Neutrophil (primary cell): ENCODE data around the gene FECH.

Experiments
- H3K27ac ChIP-seq: fragments of 200-600 bp; sonication (generic); 2 replicates; pipeline ENCODE4 v1.5.1; 2016; ENCODE audit warnings: mild to moderate bottlenecking, moderate library complexity
- H3K27me3 ChIP-seq: fragments of 200-600 bp; sonication (generic); 2 replicates; pipeline ENCODE4 v1.6.0; 2016; ENCODE audit warnings: mild to moderate bottlenecking
- H3K36me3 ChIP-seq: fragments of 200-600 bp; sonication (generic); 2 replicates; pipeline ENCODE4 v1.5.1; 2017
- H3K4me1 ChIP-seq, 2 experiments: fragments of 200-600 bp in 1 of 2; sonication (generic) in 1 of 2; 1 replicate in 1 of 2; 2 replicates in 1 of 2; pipeline versions ENCODE4 v1.5.1 to v1.6.1; 2013 to 2016; ENCODE audit warnings: low read depth in 1 of 2, low read length in 1 of 2, mild to moderate bottlenecking in 1 of 2, moderate library complexity in 1 of 2; ENCODE audit not compliant: control insufficient read depth in 1 of 2, insufficient read depth in 1 of 2
- H3K4me3 ChIP-seq, 2 experiments: fragments of 200-600 bp in 1 of 2; sonication (generic) in 1 of 2; 1 replicate in 1 of 2; 2 replicates in 1 of 2; pipeline ENCODE4 v1.5.1; 2013 to 2016; ENCODE audit warnings: low read depth in 1 of 2, low read length in 1 of 2, mild to moderate bottlenecking in 1 of 2, moderate library complexity in 1 of 2
- H3K9me3 ChIP-seq: fragments of 200-600 bp; sonication (generic); 2 replicates; pipeline ENCODE4 v1.5.1; 2016
- CTCF ChIP-seq: fragments of 200-600 bp; sonication (generic); IDR thresholded peaks from 2 replicates; pipeline ENCODE4 v1.5.1; 2016; ENCODE audit warnings: antibody characterized with exemption

FECH gene

DNA sequence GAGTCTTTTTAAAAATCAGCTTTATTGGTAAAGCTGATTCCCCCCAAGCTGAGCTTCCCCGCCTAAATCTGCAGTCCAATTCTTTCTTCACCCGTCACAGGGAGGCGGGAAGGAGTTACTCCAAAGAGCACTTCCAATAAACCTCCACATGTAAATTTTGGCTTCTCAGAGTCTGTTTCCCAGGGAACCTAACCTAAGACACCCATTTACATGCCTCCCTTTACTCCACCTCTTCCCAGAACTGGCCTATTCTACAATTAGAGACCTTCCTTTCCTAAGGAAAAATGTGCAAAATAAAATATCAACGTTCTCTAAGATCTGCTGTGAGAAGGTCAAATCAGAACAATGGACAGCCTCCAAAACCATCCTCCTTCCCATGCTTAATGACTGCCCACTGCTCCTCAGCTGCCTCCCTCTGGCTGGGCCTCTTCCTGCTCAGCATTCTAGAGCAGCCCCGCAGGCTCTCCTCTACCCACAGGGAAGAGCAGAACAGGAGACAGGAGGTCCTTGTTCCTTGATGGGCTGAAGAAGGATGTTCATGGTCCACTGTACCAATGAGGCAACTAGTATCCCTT is 87.7 kb downstream of the FECH start:
- H3K9me3 ChIP-seq = no peaks in the 10 kb centered on the region
- no peak for TF ChIP-seq CTCF
- no peak overlapping the region for H3K4me3 ChIP-seq

More for the DNA sequence above, 87.7 kb downstream of the FECH start:
- Histone ChIP-seq H3K4me1 (no peaks in the 10 kb centered on the region), H3K27me3 (no peaks in the 10 kb centered on the region), H3K36me3 (no peaks in the 10 kb centered on the region), H3K27ac (no peak overlapping the region)
